Stromal cell of bone marrow (primary cell): ENCODE data around the gene SCP2D1.
"Not testable (repeated sequence)": the region's sequence is repeated elsewhere in the genome, so short reads cannot be mapped to it uniquely, and the experiment has no call there.

Source experiments
- DNase-seq: peaks from one replicate; pipeline ENCODE4 v3.0.0-alpha.2; 2012; ENCODE audit warnings: low read depth

The SCP2D1 gene

GRCh38 chr20:18813483-18813882 lies at the start of gene SCP2D1:
TSS of gene SCP2D1 (plus strand) at chr20:18813783. CDS start at chr20:18813816, 33 bp downstream.
- no peak for DNase-seq

GRCh38 chr20:18767676-18768075 lies 45.9 kb upstream of the SCP2D1 start:
- DNase-seq = no peak

- DNase-seq = no peak
These were observed 40.0 kb upstream of the SCP2D1 start for GRCh38 chr20:18773566-18773965.

GRCh38 chr20:18774207-18774606 lies 39.4 kb upstream of the SCP2D1 start:
- DNase-seq = no peak

GRCh38 chr20:18775633-18776032 lies 38.0 kb upstream of the SCP2D1 start:
- no peak for DNase-seq

GRCh38 chr20:18778690-18779392 lies 34.7 kb upstream of the SCP2D1 start:
- no peak for DNase-seq

- no peak for DNase-seq
These were observed 33.0 kb upstream of the SCP2D1 start for GRCh38 chr20:18780385-18781130.

GRCh38 chr20:18781509-18781908 lies 32.1 kb upstream of the SCP2D1 start:
- DNase-seq = no peak

GRCh38 chr20:18783385-18783959 lies 30.1 kb upstream of the SCP2D1 start:
- no peak for DNase-seq

- DNase-seq = not testable (repeated sequence)
These were observed 26.5 kb upstream of the SCP2D1 start for GRCh38 chr20:18787046-18787445.

- DNase-seq = no peak
These were observed 25.6 kb upstream of the SCP2D1 start for GRCh38 chr20:18788021-18788420.

GRCh38 chr20:18790787-18791186 lies 22.8 kb upstream of the SCP2D1 start:
- DNase-seq = no peak

- DNase-seq = peak; percentile 85
These were observed 19.8 kb upstream of the SCP2D1 start for GRCh38 chr20:18793625-18794427.

- DNase-seq = no peak
These were observed 19.2 kb upstream of the SCP2D1 start for GRCh38 chr20:18794428-18794787.

- DNase-seq = no peak
These were observed 18.2 kb upstream of the SCP2D1 start for GRCh38 chr20:18795366-18795765.

- no peak for DNase-seq
These were observed 17.2 kb upstream of the SCP2D1 start for GRCh38 chr20:18796282-18796833.

- no peak for DNase-seq
These were observed 12.1 kb upstream of the SCP2D1 start for GRCh38 chr20:18801516-18801915.

GRCh38 chr20:18802012-18802634 lies 11.5 kb upstream of the SCP2D1 start:
- DNase-seq = no peak

- no peak for DNase-seq
These were observed 7.7 kb upstream of the SCP2D1 start for GRCh38 chr20:18805881-18806280.

- DNase-seq = no peak
These were observed 4.9 kb upstream of the SCP2D1 start for GRCh38 chr20:18808712-18809111.

GRCh38 chr20:18811186-18811585 lies 2.4 kb upstream of the SCP2D1 start:
- DNase-seq = no peak

GRCh38 chr20:18811904-18812303 lies 1.7 kb upstream of the SCP2D1 start:
- DNase-seq = no peak
